ENCODE data around the gene RDH13. TPM values are rescaled to one million over a fixed set of nuclear protein-coding genes. Genes with fewer than 3 reads are reported as not detected.

The RDH13 gene
- total and polyA plus RNA-seq, 8 donors, result 10.9 to 27.1 (median 14.5) TPM

- 92 to 94% methylated on average over 6 of the region's 6 CpGs for WGBS, 2 donors
- no peaks in the 10 kb centered on the region for H3K4me1 ChIP-seq
- no peak overlapping the region for H3K27ac ChIP-seq
- H3K4me3 ChIP-seq, result no peak overlapping the region
- TF ChIP-seq CTCF (IDR thresholded peaks at IDR 0.05), result no peak
- DNase-seq (no peak), FAIRE-seq (no peak), ATAC-seq (no peak)
- H3K9me3 ChIP-seq, result no peaks in the 10 kb centered on the region
- peaks cover 0 to 4% (median under 1%) of the 10 kb centered on the region in 3 donors for H3K36me3 ChIP-seq
- intact Hi-C loops (cut with DNase I), result no loop called here
- no peaks in the 10 kb centered on the region for H3K27me3 ChIP-seq
These were observed 43.6 kb upstream of the RDH13 start for GRCh38 chr19:55106591-55106990.

- no peak for TF ChIP-seq CTCF (IDR thresholded peaks at IDR 0.05)
- intact Hi-C loops (cut with DNase I), result no loop called here
- Histone ChIP-seq H3K4me1 (no peaks in the 10 kb centered on the region), H3K9me3 (no peaks in the 10 kb centered on the region), H3K27ac (no peak overlapping the region), H3K4me3 (no peak overlapping the region), H3K27me3 (no peaks in the 10 kb centered on the region), H3K36me3 (peaks cover 0 to 6% (median 4%) of the 10 kb centered on the region in 3 donors)
- DNase-seq (no peak), FAIRE-seq (no peak), ATAC-seq (no peak)
- 90 to 92% methylated on average over 2 of the region's 2 CpGs for WGBS, 2 donors
These were observed 42.3 kb upstream of the RDH13 start for GRCh38 chr19:55105237-55105636.

- H3K9me3 ChIP-seq, result no peaks in the 10 kb centered on the region
- H3K36me3 ChIP-seq, result peaks cover 0 to 6% (median 4%) of the 10 kb centered on the region in 3 donors
- intact Hi-C loops (cut with DNase I), result no loop called here
- no peaks in the 10 kb centered on the region for H3K27me3 ChIP-seq
- 98 to 99% methylated on average over 9 of the region's 9 CpGs for WGBS, 2 donors
- no peak for FAIRE-seq
- no peaks in the 10 kb centered on the region for H3K4me1 ChIP-seq
- H3K27ac ChIP-seq, result no peak overlapping the region
- TF ChIP-seq CTCF (IDR thresholded peaks at IDR 0.05), result no peak
- ATAC-seq, result no peak
- peak in 1 of 6 donors; percentile 20 for DNase-seq
- no peak overlapping the region for H3K4me3 ChIP-seq
These were observed 40.2 kb upstream of the RDH13 start for GRCh38 chr19:55103190-55103589.

GRCh38 chr19:55101261-55101660 lies 38.3 kb upstream of the RDH13 start:
- Histone ChIP-seq H3K27ac (no peak overlapping the region), H3K4me1 (no peaks in the 10 kb centered on the region), H3K36me3 (peaks cover 0 to 6% (median 4%) of the 10 kb centered on the region in 3 donors), H3K27me3 (no peaks in the 10 kb centered on the region), H3K9me3 (no peaks in the 10 kb centered on the region), H3K4me3 (no peak overlapping the region)
- TF ChIP-seq CTCF (IDR thresholded peaks at IDR 0.05), result no peak
- 84 to 85% methylated on average over 10 of the region's 10 CpGs for WGBS, 2 donors
- DNase-seq, result peak in 1 of 6 donors; percentile 26
- no peak for ATAC-seq
- intact Hi-C loops (cut with DNase I), result no loop called here
- FAIRE-seq, result no peak

- Histone ChIP-seq H3K27ac (no peak overlapping the region), H3K4me3 (no peak overlapping the region), H3K4me1 (no peaks in the 10 kb centered on the region), H3K27me3 (no peaks in the 10 kb centered on the region), H3K9me3 (no peaks in the 10 kb centered on the region), H3K36me3 (peaks cover 0 to 10% (median 4%) of the 10 kb centered on the region in 3 donors)
- FAIRE-seq (no peak), DNase-seq (peak in 2 of 6 donors; percentile 15 to 46), ATAC-seq (peak in 1 of 4 donors; percentile 7)
- no peak for TF ChIP-seq CTCF (IDR thresholded peaks at IDR 0.05)
- WGBS, 2 donors, result 82 to 83% methylated on average over 27 of the region's 27 CpGs
- intact Hi-C loops (cut with DNase I), result no loop called here
These were observed 36.9 kb upstream of the RDH13 start for GRCh38 chr19:55099557-55100506.

Data from pancreas (tissue), 10 donors.